GM23248 (cell line): Measurements from ENCODE around the gene CDH11. TPM values are rescaled to one million over a fixed set of nuclear protein-coding genes. Genes with fewer than 3 reads are reported as not detected.
A peak's percentile ranks its signal among the peaks of the same experiment; 100 is the strongest.

ENCODE experiments used
- DNase-seq: peaks from one replicate; pipeline ENCODE4 v3.0.0-alpha.2; 2015
- H2AFZ ChIP-seq: fragments of 200-600 bp; sonication (generic); 2 replicates; pipeline ENCODE4 v1.6.1; 2016; ENCODE audit warnings: antibody characterized with exemption
- H3F3A ChIP-seq: fragments of 200-600 bp; sonication (generic); 2 replicates; pipeline ENCODE4 v1.6.1; 2016; ENCODE audit warnings: mild to moderate bottlenecking, antibody characterized with exemption, mixed run types; ENCODE audit not compliant: insufficient read depth
- H3K27ac ChIP-seq: fragments of 200-600 bp; sonication (generic); 2 replicates; pipeline ENCODE4 v1.5.1; 2016; ENCODE audit warnings: mild to moderate bottlenecking
- H3K27me3 ChIP-seq: fragments of 200-600 bp; sonication (generic); replicated peaks from 2 replicates; pipeline ENCODE4 v1.6.1; 2016; ENCODE audit warnings: mild to moderate bottlenecking; ENCODE audit not compliant: insufficient read depth
- H3K36me3 ChIP-seq: fragments of 200-600 bp; sonication (generic); 2 replicates; pipeline ENCODE4 v1.6.1; 2016; ENCODE audit warnings: low read depth, mild to moderate bottlenecking
- H3K4me1 ChIP-seq: fragments of 200-600 bp; sonication (generic); 2 replicates; pipeline ENCODE4 v1.6.1; 2016; ENCODE audit warnings: mild to moderate bottlenecking; ENCODE audit not compliant: insufficient read depth
- H3K4me2 ChIP-seq: fragments of 200-600 bp; sonication (generic); one replicate; pipeline ENCODE4 v1.6.1; 2016; ENCODE audit warnings: mild to moderate bottlenecking; ENCODE audit not compliant: unreplicated experiment
- H3K4me3 ChIP-seq: fragments of 200-600 bp; sonication (generic); 2 replicates; pipeline ENCODE4 v1.5.1; 2016; ENCODE audit warnings: mild to moderate bottlenecking
- H3K79me2 ChIP-seq: fragments of 200-600 bp; sonication (generic); 2 replicates; pipeline ENCODE4 v1.6.1; 2016; ENCODE audit warnings: mild to moderate bottlenecking; ENCODE audit not compliant: insufficient read depth
- H3K9ac ChIP-seq: fragments of 200-600 bp; sonication (generic); 2 replicates; pipeline ENCODE4 v1.6.1; 2016; ENCODE audit warnings: mild to moderate bottlenecking
- H3K9me2 ChIP-seq: fragments of 200-600 bp; sonication (generic); 2 replicates; pipeline ENCODE4 v1.6.1; 2016; ENCODE audit warnings: mixed run types, mild to moderate bottlenecking, moderate library complexity; ENCODE audit not compliant: insufficient read depth
- H3K9me3 ChIP-seq: fragments of 200-600 bp; sonication (generic); one replicate; pipeline ENCODE4 v1.6.1; 2017; ENCODE audit warnings: low read depth
- H4K20me1 ChIP-seq: fragments of 200-600 bp; sonication (generic); 2 replicates; pipeline ENCODE4 v1.6.0; 2016; ENCODE audit not compliant: insufficient read depth
- EZH2 ChIP-seq: fragments of 200-600 bp; sonication (generic); IDR thresholded peaks from 2 replicates; pipeline ENCODE4 v1.6.1; 2018; ENCODE audit warnings: antibody characterized with exemption, mild to moderate bottlenecking; ENCODE audit not compliant: insufficient read depth, poor library complexity, severe bottlenecking
- EZH2phosphoT487 ChIP-seq: fragments of 200-600 bp; sonication (generic); IDR thresholded peaks from 2 replicates; pipeline ENCODE4 v1.6.1; 2018; ENCODE audit warnings: antibody characterized with exemption, moderate library complexity, mild to moderate bottlenecking, low read depth; ENCODE audit not compliant: insufficient read depth
- WGBS, 2 experiments: methylation state at CpG; one replicate each; pipeline ENCODE4 v1.1.6; 2015 to 2017; ENCODE audit warnings: low lambda C conversion rate in 2 of 2, low coverage in 1 of 2; ENCODE audit errors: missing lambda C conversion rate in 2 of 2; 5-methylcytosine and 5-hydroxymethylcytosine counted together
- in situ Hi-C: fragments of 300-500 bp; cut with MboI; formaldehyde crosslinking; loops from 2 replicates; pipeline ENCODE4 v1.15.0; 2020
- polyA plus RNA-seq: library from polyadenylated mRNA; unstranded; fragments of >200 nt; fragmentation: Nextera tagmentation; extraction: Ambion mirVana; gene quantifications from 2 replicates; pipeline ENCODE4 v1.2.1, GENCODE V29; 2016
- total RNA-seq: library from RNA; depleted of rRNA; stranded (reverse); fragments of >200 nt; shearing (Covaris generic); gene quantifications from 2 replicates; pipeline ENCODE4 v1.2.3, GENCODE V29; 2014

CDH11 gene
- total and polyA plus RNA-seq, 2 experiments from 2014 or later = 264 to 525 TPM

DNA sequence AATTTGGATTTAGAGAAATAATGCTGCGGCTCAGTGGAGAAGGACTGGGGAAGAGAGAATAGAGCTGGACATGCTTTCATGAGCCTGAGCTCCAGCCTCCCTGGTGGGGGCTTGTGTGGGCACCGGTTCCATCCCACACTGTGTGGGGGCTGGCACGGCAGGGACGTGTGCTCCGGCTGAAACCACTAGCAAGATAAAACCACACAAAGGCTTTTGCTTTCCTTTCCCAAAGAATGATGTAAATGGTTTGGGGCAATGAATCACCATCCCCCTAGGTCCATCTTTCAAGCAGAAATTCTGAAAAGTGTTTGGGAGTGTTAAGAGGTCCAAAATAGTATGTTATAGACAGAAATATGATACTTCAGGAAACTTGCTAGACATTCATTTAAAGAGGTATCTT is 77.0 kb downstream of the CDH11 start:
- H3K9me2 ChIP-seq = no peaks in the 10 kb centered on the region
- H3K4me2 ChIP-seq = peak overlapping the region; percentile 29
- H4K20me1 ChIP-seq = peaks cover 39% of the 10 kb centered on the region; the same call in 1 of the 2 replicates
- DNase-seq = peak; percentile 68
- H3K4me1 ChIP-seq = peaks cover 18% of the 10 kb centered on the region
- H3K9me3 ChIP-seq = no peaks in the 10 kb centered on the region
- H2AFZ ChIP-seq = no peak overlapping the region
- H3K27ac ChIP-seq = peak overlapping the region; percentile 69
- WGBS, 2 experiments = 65 to 74% methylated on average over 5 of the region's 5 CpGs
- H3F3A ChIP-seq = peaks cover 76% of the 10 kb centered on the region
- H3K4me3 ChIP-seq = no peak overlapping the region
- in situ Hi-C loops = no loop called here
- H3K79me2 ChIP-seq = peaks cover 98% of the 10 kb centered on the region
- H3K36me3 ChIP-seq = peaks cover 58% of the 10 kb centered on the region
- no peaks in the 10 kb centered on the region for H3K27me3 ChIP-seq
- 0 out of 2 replicates have a peak overlapping the region, but pooled peaks have one; percentile 6 for H3K9ac ChIP-seq
- TF ChIP-seq EZH2 = no peak
- TF ChIP-seq EZH2phosphoT487 = no peak

DNA sequence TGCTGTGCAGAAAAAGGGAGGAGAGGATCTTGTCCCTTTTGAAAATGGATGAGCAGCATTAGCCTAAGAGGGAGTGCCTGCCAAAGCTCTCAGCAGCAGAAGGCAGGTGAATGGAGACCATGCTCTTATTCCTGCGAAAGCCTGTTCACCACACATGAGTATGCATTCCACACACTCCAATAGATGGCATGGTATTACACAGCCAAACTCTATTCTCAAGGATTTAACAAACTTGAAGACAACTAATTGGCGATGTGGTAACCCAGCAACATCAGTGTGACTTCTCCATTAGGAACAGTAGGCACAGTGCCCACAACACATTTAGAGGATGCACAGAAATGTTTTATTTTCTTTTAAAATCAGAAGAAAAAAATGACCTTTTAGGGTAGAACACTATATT is 77.8 kb downstream of the CDH11 start:
- Histone ChIP-seq H3K36me3 (peaks cover 50% of the 10 kb centered on the region), H3K4me1 (peaks cover 18% of the 10 kb centered on the region), H3K79me2 (peaks cover 98% of the 10 kb centered on the region), H3K9me3 (no peaks in the 10 kb centered on the region), H3K27me3 (no peaks in the 10 kb centered on the region), H3K9me2 (no peaks in the 10 kb centered on the region), H3F3A (peaks cover 70% of the 10 kb centered on the region), H2AFZ (no peak overlapping the region), H4K20me1 (peaks cover 31% of the 10 kb centered on the region; the same call in 1 of the 2 replicates), H3K4me2 (no peak overlapping the region), H3K4me3 (no peak overlapping the region), H3K27ac (peak overlapping the region; percentile 69; the same call in 1 of the 2 replicates), H3K9ac (no peak overlapping the region)
- no peak for TF ChIP-seq EZH2phosphoT487
- no peak for TF ChIP-seq EZH2
- WGBS, 2 experiments = 98 to 100% methylated on average over 2 of the region's 2 CpGs
- in situ Hi-C loops = no loop called here
- DNase-seq = no peak

DNA sequence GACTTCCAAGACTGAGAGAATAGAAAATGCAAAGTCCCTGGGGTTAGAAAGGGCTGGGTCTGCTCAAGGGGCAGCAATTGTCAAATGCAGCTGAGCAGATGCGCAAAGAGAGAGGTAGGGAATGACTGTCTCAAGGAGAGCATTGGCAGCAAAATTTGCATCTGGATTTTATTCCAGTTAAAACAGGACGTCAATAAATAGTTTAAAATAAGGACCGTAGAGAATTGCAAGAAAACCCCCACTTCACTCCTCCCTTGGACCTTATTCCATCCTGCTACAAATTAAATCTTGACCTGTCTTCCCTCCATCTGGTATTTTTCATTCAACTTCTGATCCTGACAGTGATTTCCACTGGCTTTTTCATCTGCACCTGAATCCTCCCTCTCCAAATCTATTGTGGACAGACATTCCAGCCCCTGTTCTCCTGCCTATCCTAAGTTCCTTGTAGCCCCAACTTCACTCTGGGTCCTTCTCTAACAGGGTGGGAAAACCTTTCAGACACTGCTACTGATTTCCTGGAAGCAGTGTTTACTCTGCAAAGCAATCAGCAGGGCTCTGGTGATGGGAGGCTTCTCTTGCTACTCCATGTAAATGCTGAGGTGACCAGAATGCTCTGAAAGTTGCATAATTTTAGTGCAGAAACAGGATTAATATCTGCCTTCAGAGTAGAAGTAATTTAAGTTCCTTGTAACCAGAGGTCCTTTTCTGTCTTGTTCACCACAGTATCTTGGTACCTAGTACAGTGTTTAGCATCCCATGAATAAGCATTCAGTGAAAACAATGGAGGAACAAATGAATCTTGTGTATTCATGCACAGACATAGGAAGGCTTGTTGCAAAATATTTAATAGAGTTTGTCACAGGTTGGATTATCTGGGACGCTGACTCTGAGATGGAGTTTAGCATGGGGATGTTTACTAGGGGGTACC is 79.2 kb downstream of the CDH11 start:
- in situ Hi-C loops = no loop called here
- peaks cover 31% of the 10 kb centered on the region for H4K20me1 ChIP-seq
- WGBS, 2 experiments = 91 to 93% methylated on average over 4 of the region's 4 CpGs

DNA sequence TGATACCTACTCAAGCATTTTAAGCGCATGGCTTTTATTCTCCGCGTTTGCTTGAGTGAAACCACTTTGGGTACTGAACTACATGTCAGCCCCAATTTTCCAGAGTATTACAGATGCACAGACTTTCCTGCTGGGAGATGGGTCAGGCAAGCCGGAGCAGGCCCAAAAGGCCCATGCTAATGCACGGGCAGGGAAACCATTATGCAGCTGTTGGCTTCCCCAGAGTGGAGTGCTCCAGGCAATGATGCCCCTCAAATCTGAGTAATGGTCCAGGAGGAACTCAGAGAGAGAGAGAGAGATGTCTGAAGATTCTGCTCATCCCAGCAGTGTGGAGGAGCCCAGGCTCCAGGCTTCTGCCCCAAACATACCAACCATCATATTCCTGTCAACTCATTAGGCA is 80.2 kb downstream of the CDH11 start:
- Histone ChIP-seq H3K36me3 (peaks cover 48% of the 10 kb centered on the region), H3K4me2 (no peak overlapping the region), H3K4me1 (peaks cover 18% of the 10 kb centered on the region), H2AFZ (no peak overlapping the region), H3K79me2 (peaks cover 98% of the 10 kb centered on the region), H3K4me3 (no peak overlapping the region), H3K9ac (no peak overlapping the region), H3K9me2 (no peaks in the 10 kb centered on the region), H3K27ac (no peak overlapping the region), H3K9me3 (no peaks in the 10 kb centered on the region), H3K27me3 (no peaks in the 10 kb centered on the region), H4K20me1 (peaks cover 31% of the 10 kb centered on the region), H3F3A (peaks cover 70% of the 10 kb centered on the region)
- no peak for TF ChIP-seq EZH2phosphoT487
- TF ChIP-seq EZH2 = no peak
- no peak for DNase-seq
- in situ Hi-C loops = no loop called here
- 97 to 99% methylated on average over 5 of the region's 5 CpGs for WGBS, 2 experiments

More for the DNA sequence above, 79.2 kb downstream of the CDH11 start:
- no peaks in the 10 kb centered on the region for H3K9me2 ChIP-seq
- H3K4me2 ChIP-seq = no peak overlapping the region
- peaks cover 50% of the 10 kb centered on the region for H3K36me3 ChIP-seq
- no peaks in the 10 kb centered on the region for H3K9me3 ChIP-seq
- H3K9ac ChIP-seq = no peak overlapping the region
- H3F3A ChIP-seq = peaks cover 69% of the 10 kb centered on the region
- H3K27ac ChIP-seq = no peak overlapping the region
- DNase-seq = no peak
- H3K4me3 ChIP-seq = no peak overlapping the region
- H3K79me2 ChIP-seq = peaks cover 98% of the 10 kb centered on the region
- peaks cover 18% of the 10 kb centered on the region for H3K4me1 ChIP-seq
- no peaks in the 10 kb centered on the region for H3K27me3 ChIP-seq
- TF ChIP-seq EZH2phosphoT487 (no peak), EZH2 (no peak)
- no peak overlapping the region for H2AFZ ChIP-seq
